Muscle layer of duodenum (tissue), 2 donors: ENCODE measurements around the gene TTLL9.

ENCODE experiments used
- H3K27ac ChIP-seq: one replicate; pipeline ENCODE4 v1.7.0; 2013; ENCODE audit warnings: mild to moderate bottlenecking, low read length
- H3K27me3 ChIP-seq: one replicate; pipeline ENCODE4 v1.7.0; 2013; ENCODE audit warnings: low read depth, mild to moderate bottlenecking, control low read depth, low read length
- H3K36me3 ChIP-seq, 2 donors: one replicate each; pipeline ENCODE4 v1.7.0; 2013; ENCODE audit warnings: low read length in 2 of 2, control low read depth in 1 of 2, mild to moderate bottlenecking in 1 of 2; ENCODE audit not compliant: insufficient read depth in 2 of 2, control insufficient read depth in 1 of 2
- H3K4me1 ChIP-seq, 2 donors: one replicate each; pipeline ENCODE4 v1.7.0; 2013; ENCODE audit warnings: low read length in 2 of 2, mild to moderate bottlenecking in 2 of 2, control low read depth in 1 of 2, moderate library complexity in 1 of 2; ENCODE audit not compliant: insufficient read depth in 2 of 2, control insufficient read depth in 1 of 2
- H3K4me3 ChIP-seq, 2 donors: one replicate each; pipeline ENCODE4 v1.7.0; 2013; ENCODE audit warnings: low read length in 2 of 2, low read depth in 1 of 2, mild to moderate bottlenecking in 1 of 2
- H3K9me3 ChIP-seq, 2 donors: one replicate each; pipeline ENCODE4 v1.7.0; 2013; ENCODE audit warnings: low read length in 2 of 2, control low read depth in 1 of 2, mild to moderate bottlenecking in 1 of 2; ENCODE audit not compliant: control insufficient read depth in 1 of 2
- donor health status: healthy.

The TTLL9 gene

GRCh38 chr20:31839782-31840487, 30.5 kb upstream of the TTLL9 start:
- H3K36me3 ChIP-seq = no peaks in the 10 kb centered on the region
- no peak overlapping the region for H3K27ac ChIP-seq
- H3K4me3 ChIP-seq = no peak overlapping the region
- no peaks in the 10 kb centered on the region for H3K27me3 ChIP-seq
- H3K9me3 ChIP-seq = no peaks in the 10 kb centered on the region
- peaks cover 6 to 29% of the 10 kb centered on the region in 2 donors for H3K4me1 ChIP-seq

DNA sequence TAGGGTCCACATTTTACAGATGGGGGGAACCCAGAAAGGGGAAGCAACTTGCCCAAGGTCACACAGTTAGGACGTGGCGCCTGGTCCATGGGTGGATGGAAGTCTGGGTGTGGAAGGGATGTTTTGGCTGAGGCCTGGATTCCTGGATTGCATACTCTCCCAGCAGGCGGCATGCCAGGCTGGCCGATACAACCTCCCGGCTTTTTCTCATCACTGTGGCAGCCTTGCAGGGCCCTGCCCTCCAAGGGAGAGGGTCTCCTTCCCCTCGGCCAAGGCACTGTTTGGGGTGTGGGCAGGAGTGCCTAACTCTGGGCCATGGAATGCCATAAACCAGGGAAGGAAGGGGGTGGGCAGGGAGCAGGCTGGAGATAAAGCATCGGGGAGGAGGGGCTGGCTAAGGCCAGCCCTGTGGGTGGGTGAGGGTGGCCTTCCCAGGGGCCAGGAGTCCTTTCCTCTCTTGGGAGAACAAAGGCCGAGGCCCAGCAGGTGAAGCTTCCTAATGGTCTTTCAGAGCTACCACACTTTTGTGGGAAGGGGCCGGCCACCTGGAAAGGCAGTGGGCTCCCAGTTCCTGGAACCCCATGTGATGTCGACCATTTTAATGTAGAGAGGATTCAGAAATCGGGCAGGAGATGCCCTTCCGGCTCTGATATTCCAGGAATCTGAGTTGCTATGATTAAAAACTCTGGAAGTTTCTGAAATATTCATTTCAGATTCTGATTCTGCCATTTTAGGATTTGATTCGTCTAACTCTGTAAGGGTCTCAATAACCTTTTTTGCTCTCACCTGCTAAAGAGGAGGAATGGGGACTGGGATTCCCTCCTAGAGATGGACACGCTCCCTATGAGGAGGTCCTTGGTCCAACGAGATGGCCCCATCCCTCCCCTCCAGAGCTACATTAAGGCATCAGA, 29.3 kb upstream of the TTLL9 start:
- Histone ChIP-seq H3K27ac (no peak overlapping the region), H3K9me3 (no peaks in the 10 kb centered on the region), H3K36me3 (no peaks in the 10 kb centered on the region), H3K27me3 (no peaks in the 10 kb centered on the region), H3K4me1 (peaks cover 6 to 24% of the 10 kb centered on the region in 2 donors), H3K4me3 (no peak overlapping the region)

DNA sequence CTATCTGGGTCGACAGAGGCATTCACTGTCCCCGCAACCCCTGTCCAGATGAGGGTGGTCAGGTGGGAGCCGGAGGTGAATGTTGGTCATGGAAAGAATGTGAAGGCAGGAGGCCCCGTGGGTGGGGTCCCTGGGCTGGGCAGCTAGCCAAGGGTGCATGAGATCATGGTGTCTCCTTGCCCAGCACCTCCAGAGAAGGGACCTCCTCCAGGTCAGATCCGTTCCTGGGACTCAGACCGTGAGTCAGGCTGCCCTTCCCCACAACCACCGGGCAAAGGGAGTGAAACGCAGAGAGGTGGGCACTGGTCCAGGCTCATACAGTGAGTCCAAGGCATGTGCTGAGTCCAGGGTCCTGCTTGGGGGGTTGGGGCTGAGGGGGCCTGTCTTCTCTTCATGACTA, 28.5 kb upstream of the TTLL9 start:
- no peaks in the 10 kb centered on the region for H3K36me3 ChIP-seq
- H3K9me3 ChIP-seq = no peaks in the 10 kb centered on the region
- H3K4me3 ChIP-seq = no peak overlapping the region
- H3K27ac ChIP-seq = no peak overlapping the region
- peaks cover 0 to 16% of the 10 kb centered on the region in 2 donors for H3K4me1 ChIP-seq
- H3K27me3 ChIP-seq = no peaks in the 10 kb centered on the region

DNA sequence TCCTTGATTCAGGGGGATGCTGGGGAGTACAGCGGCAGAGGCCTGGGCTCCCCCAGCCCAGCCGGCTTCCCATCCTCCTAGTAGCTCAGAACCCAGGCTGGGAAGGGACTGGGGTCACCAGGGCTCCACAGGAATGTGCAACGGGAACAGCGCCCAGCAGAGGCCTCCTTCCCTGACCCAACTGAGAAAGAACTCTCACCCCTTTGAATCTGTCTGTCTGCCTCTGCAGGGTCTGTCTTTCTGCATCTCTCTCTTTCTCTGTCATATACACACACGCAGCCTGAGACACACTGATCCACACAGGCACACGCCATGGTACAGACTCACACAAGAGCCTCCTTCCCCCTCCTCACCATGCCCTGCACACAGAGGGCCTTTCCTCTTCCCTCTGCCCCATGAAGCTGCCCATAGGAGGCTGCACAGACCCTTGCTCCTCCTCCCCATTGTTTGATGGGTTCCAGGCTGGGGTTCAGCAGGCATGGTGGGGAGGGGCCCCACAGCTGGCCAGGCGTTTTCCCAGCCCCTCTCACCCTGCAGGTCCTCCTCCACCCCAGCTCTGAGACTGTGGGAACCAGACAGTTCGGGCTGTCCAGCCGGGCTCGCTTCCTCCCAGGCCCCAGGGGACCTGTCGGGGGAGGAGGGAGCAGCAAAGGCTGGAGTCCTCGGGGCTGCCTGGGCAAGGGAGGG, 27.8 kb upstream of the TTLL9 start:
- no peak overlapping the region for H3K4me3 ChIP-seq
- no peaks in the 10 kb centered on the region for H3K9me3 ChIP-seq
- H3K27ac ChIP-seq = no peak overlapping the region
- no peaks in the 10 kb centered on the region for H3K27me3 ChIP-seq
- H3K4me1 ChIP-seq = peaks cover 0 to 11% of the 10 kb centered on the region in 2 donors
- H3K36me3 ChIP-seq = no peaks in the 10 kb centered on the region

DNA sequence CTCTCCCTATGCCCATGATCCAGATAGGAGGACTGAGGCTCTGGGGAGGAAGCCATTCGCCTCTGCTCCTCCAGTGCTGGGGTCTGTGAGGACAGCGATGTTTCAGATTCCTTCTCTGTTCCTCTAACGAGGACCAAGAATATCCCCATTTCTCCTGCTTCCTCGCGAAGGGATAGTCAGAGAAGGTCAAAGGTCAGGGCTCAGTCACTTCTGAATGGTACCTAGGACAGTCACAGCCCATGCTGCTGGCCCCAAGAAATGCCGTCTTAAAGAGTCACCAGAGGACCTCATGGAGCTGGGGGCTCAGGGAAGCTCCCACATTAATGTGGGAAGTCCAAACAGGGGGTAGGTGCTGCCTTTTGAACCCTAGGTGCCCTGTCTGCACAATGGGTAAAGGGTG, 27.1 kb upstream of the TTLL9 start:
- H3K27me3 ChIP-seq = no peaks in the 10 kb centered on the region
- no peak overlapping the region for H3K4me3 ChIP-seq
- no peaks in the 10 kb centered on the region for H3K9me3 ChIP-seq
- H3K4me1 ChIP-seq = peaks cover 0 to 11% of the 10 kb centered on the region in 2 donors
- no peaks in the 10 kb centered on the region for H3K36me3 ChIP-seq
- no peak overlapping the region for H3K27ac ChIP-seq

- H3K27ac ChIP-seq = no peak overlapping the region
- H3K4me1 ChIP-seq = peaks cover 0 to 11% of the 10 kb centered on the region in 2 donors
- peaks cover under 1% of the 10 kb centered on the region for H3K27me3 ChIP-seq
- no peaks in the 10 kb centered on the region for H3K9me3 ChIP-seq
- no peaks in the 10 kb centered on the region for H3K36me3 ChIP-seq
- H3K4me3 ChIP-seq = no peak overlapping the region
These were observed 26.6 kb upstream of the TTLL9 start for GRCh38 chr20:31843881-31844280.

DNA sequence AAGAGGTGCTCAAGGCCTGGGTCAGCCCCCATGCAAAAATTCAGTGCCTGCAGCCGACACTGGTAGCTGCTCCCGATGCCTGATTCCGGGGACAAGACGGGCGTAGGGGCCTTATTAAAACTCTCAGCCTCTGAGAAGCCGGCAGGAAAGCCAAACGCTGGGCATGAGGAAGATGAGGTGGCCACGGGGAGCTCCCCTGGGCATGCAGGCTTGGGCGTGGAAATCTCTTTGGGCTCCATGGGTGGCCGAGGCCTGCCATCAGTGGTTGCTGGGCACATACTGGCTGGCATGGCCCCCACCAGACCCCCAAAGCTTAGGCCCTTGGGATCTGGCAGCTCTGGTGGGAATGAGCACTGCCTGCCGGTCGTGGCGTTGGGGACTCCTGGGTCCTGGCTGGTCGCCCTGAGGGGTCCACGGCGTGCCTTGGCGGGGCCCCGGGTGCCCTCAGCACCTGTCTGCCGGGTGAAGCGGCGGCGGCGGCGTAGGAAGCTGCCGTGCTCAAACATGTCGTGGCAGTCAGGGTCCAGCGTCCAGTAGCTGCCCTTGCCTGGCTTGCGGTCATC, 25.6 kb upstream of the TTLL9 start:
- H3K4me1 ChIP-seq = peaks cover 0 to 11% of the 10 kb centered on the region in 2 donors
- no peaks in the 10 kb centered on the region for H3K36me3 ChIP-seq
- H3K9me3 ChIP-seq = no peaks in the 10 kb centered on the region
- H3K27me3 ChIP-seq = peaks cover 7% of the 10 kb centered on the region
- H3K4me3 ChIP-seq = no peak overlapping the region
- no peak overlapping the region for H3K27ac ChIP-seq

- H3K27ac ChIP-seq = no peak within 1 kb of the TSS
- peaks cover 0 to 11% of the 10 kb centered on the region in 2 donors for H3K4me1 ChIP-seq
- no peak within 1 kb of the TSS for H3K4me3 ChIP-seq
These were observed 25.1 kb upstream of the TTLL9 start, which contains the start of gene FOXS1 for GRCh38 chr20:31845300-31845863. Gene FOXS1 (minus strand): TSS chr20:31845604. CDS start chr20:31845542, 62 bp downstream.

GRCh38 chr20:31846793-31847138, 23.7 kb upstream of the TTLL9 start:
- no peak overlapping the region for H3K27ac ChIP-seq
- H3K4me1 ChIP-seq = peaks cover 0 to 11% of the 10 kb centered on the region in 2 donors
- H3K9me3 ChIP-seq = no peaks in the 10 kb centered on the region
- peaks cover 11% of the 10 kb centered on the region for H3K27me3 ChIP-seq
- H3K4me3 ChIP-seq = no peak overlapping the region
- no peaks in the 10 kb centered on the region for H3K36me3 ChIP-seq

More at GRCh38 chr20:31845300-31845863, 25.1 kb upstream of the TTLL9 start, which contains the start of gene FOXS1:
- peaks cover 7% of the 10 kb centered on the region for H3K27me3 ChIP-seq
- H3K9me3 ChIP-seq = no peaks in the 10 kb centered on the region
- H3K36me3 ChIP-seq = no peaks in the 10 kb centered on the region

DNA sequence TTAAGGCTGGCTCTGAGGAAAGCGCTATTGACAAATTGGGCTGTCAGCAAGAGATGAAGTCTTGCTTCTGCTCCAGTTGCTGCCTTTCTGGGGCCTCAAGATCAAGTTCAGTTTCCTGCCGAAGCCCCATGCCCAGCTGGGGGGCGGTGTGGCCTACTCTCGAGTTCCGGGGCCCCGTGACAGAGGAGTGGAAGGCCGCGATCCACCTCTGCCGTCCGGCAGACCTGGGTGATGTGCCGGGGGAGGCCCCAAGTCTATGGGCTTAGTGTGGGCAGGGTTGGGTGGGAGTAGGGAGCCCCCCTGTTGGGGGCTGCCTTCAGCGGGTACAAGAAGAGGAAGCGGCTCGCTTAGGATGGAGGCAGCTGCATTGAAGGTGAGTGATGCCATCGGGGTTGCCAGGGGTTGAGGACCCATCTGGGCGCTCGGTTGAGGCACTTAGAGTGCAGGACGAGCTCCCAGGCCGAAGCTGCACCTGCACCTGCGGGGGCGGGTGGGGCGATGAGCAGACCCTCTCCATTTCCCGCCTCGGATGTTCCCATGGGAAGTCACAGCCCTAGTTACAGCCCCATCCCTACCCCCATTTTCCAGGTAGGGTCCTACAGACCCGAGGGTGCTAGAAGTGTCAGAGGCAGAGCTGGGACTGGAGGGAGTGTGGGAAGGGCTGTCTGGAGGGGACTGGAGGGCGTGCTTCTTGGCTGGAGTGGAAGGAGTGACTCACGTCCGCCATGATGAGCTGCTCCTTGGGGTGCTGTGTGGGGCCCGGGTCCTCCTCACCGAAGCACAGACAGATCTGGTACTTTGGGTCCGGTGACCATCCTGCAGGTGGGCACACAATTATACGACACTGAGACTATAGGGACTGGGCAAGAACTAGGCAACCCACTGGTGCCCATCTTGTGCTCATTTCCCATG, 22.1 kb upstream of the TTLL9 start:
- H3K27me3 ChIP-seq = peaks cover 14% of the 10 kb centered on the region
- H3K9me3 ChIP-seq = no peaks in the 10 kb centered on the region
- no peak overlapping the region for H3K4me3 ChIP-seq
- H3K27ac ChIP-seq = no peak overlapping the region
- no peaks in the 10 kb centered on the region for H3K4me1 ChIP-seq
- no peaks in the 10 kb centered on the region for H3K36me3 ChIP-seq
